AG20443 (cell line): ENCODE results near the gene FMNL2.
A peak's percentile ranks its signal among the peaks of the same experiment; 100 is the strongest.
"Not testable (repeated sequence)": the region's sequence is repeated elsewhere in the genome, so short reads cannot be mapped to it uniquely, and the experiment has no call there.

ENCODE experiments used
- DNase-seq: peaks from one replicate; pipeline ENCODE4 v3.0.0; 2012; ENCODE audit warnings: low spot score, mixed read lengths

The FMNL2 gene

GRCh38 chr2:152493945-152494528, 159.1 kb downstream of the FMNL2 start:
- DNase-seq: no peak

- no peak for DNase-seq
These were observed 161.4 kb downstream of the FMNL2 start for GRCh38 chr2:152496371-152496770.

DNA sequence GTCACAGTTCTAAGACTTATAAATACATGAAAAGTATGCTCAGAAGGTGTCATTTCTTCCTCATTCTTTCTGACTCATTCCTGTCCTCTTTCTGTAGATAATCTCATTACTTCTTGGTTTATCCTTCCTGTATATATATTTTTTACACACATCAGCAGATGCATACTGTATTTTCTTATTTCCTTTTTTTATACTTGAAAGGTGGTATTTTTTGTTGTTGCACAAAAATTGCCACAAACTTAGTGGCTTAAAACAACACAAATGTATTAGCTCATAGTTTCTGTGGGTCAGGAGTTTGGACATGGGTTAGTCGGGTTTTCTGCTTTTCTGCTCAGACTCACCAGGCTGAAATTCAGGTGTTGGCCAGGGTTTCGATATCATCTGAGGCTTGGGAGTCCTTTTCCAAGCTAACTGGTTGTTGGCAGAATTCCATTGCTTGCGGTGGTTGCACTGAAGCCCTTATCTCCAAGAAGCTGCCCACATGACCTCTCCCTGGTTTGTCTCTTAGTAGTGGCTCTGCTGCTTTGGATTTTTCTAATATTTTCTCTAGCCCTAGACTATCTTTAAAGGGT, 162.6 kb downstream of the FMNL2 start:
- DNase-seq: no peak

DNA sequence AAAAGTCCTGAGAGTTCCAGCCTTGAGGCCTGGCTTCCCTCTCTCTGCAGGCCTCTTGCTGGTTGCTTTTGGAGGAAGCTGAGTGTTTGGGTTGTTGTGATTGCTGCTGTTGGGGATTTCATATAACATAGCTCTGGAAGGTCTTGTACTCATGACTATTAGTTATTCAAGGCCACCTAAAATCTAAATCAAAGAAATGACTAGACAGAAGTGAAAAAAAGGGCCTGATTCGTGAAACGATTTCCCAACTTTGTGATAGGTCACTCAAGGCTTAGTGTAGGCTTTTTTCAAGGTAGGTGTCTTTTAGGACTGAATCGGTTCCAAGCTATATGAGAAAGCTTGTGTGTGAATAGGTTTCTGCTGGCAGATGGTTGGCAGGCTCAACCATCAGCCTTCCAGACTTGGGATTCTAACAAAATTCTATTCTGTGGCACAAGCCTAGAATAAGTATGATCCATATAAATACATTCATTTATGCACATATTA, 164.4 kb downstream of the FMNL2 start:
- DNase-seq: no peak

DNA sequence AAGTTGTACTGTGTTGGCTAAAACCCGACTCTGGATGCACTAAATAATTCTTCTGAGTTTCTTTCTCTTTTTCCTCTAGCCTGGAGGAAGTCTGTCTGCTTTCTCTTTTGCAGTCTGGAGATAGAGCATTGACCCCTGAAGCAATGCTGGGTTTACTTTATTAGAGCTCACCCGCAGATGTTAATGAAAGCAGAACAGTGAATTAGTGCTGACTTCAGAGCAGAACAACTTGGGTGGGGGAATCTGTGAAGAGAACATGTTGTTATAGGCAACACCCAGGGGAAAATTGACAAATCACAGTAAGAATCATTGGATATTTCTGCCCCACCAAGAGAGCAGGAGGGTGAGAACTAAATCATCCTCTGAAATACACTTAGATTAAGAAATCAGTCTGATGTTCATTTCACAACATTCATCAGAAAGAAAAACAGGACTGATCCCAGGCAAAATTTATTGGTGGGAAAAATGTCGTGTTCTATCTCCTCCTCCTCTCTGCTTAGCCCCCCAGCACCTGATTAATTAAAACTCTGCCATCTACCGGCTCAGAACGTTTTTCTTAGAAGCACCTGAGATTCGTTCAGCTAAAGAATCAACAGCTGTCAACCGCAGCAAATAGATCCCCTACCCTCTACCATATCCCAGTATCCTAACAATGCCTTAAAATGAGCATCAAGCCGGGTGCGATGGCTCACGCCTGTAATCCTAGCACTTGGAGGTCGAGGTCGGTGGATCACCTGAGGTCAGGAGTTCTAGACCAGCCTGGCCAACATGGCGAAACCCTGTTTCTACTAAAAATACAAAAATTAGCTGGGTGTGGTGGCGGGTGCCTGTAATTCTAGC, 165.1 kb downstream of the FMNL2 start:
- DNase-seq: peak; percentile 21

DNA sequence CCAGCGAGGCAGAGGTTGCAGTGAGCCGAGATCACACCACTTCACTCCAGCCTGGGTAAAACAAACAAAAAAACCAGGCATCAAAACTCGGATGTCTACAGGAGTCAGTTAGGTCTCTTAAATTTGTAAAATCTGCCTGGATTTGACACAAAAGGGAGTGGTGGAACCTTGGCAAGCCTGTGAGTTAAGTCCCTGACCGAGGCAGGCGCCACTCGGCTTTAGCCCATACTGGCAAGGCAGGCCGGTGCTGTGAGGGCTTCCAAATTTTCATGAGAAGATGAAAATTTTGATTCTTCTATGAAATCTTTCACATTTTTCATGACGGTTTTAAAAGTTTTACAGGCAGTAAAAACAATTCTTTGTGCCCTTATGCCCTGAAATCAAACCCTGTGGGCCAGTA, 165.8 kb downstream of the FMNL2 start:
- DNase-seq: no peak

- DNase-seq: no peak
These were observed 166.7 kb downstream of the FMNL2 start for GRCh38 chr2:152501666-152502065.

DNA sequence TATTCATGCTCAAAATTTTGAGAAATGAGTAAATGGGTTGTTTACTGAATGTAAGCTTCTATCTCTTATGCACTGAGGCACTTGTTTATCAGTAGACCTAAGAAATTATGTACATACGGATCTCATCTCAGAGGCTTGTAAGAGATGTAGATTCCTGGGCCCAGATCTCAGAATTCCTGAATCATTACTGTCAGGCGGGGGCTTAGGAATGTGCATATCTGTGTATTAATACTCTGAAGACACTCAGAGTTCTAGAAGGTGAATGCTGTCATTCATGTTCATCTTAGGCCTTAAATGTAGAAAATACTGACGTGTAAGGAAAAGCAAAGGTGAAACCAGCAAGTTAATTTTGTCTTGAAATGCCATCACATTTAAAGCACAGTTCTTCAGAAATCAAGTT, 169.6 kb downstream of the FMNL2 start:
- no peak for DNase-seq

DNA sequence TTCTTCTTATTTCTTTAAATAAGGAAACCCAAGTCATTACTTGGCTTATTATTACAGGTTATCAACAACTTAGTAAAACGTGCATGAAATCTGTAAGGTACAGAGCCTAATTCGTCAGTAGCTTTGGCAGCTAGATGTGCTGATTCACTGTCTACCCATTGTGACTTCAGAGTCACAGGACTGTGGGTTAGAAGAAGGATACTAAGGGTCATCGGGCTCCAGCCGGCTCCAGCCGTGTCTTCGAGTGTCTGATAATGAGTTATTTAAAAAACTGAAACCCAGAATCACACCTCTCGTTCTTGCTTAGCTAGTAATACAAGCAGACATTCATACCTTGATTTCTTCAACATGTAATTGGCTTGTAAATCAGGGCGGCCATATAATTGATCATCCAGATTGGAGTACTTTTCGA, 170.5 kb downstream of the FMNL2 start:
- peak; percentile 20 for DNase-seq

DNA sequence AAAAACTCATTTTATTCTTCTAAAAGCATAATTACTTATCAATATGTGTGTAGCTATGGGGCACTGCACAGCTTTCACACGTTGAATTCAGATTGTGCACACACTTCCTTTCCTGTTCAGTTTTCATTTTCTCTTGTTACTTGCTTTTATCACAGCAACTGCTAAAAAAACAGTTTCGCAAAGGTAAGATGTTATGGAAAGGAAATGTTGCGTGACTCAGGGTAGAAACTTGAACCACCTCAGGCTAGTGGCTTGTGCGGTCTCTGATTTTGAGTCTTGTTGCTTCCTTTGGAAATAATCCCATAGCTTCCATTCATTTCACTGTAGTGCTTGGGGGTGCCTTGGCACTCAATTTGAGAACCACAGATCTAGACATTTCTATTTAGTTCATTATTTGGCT, 171.9 kb downstream of the FMNL2 start:
- no peak for DNase-seq

GRCh38 chr2:152507907-152508306, 172.9 kb downstream of the FMNL2 start:
- no peak for DNase-seq

DNA sequence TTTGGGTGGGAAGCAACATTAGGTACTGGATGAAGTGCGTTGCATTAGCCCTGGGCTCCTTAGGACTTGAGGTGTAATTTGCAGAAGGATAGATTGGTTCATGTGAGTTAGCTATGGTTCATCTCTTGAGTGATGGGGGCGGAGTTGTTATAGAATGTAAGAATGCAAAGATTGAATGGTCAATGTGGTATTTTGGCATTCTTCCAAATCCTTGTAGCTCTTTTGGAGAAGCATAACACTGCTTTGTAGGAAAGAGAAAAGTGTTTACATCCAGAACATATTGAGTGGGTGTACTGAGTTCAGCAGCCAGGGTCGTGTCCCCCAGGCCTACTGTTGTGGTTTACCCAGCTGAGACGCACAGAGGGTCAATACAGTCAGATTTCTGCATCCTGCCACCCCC, 173.5 kb downstream of the FMNL2 start:
- no peak for DNase-seq

GRCh38 chr2:152509772-152510491, 175.0 kb downstream of the FMNL2 start:
- no peak for DNase-seq

DNA sequence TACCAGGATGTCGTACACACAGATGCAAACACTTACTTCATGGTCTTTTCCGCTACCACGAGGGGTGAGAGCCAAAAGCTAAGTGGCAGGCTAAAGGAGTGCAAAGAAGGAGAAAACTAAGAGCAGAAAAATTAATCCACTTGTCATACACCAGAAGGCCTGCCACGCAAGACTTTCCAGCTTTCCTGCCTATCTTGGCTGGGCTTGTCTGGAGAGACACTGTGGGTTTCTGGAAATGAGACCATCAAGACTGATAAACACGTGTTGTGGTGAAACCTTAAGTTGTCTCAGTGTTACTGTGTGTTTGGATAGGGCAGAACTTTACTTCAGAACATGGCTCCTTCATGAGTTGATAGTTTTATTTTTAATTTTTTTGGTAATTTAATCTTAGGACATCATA, 175.6 kb downstream of the FMNL2 start:
- DNase-seq: no peak

- DNase-seq: no peak
These were observed 177.0 kb downstream of the FMNL2 start for GRCh38 chr2:152511981-152512380.

DNA sequence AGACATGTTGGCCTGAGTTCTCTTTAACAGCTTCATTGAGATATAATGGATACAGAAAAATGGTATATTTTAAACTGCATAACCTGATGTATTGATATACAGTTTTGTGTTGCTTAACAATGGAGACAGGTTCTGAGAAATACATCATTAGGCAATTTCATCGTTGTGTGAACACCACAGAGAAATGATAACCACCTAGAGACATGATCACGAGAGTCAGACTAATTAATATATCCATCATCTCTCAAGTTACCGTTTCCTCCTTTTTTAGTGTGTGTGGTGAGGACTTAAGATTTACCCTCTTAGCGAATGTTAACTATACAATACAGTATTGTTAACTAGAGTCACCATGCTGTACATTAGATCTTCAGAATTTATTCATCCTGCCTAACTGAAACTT, 178.1 kb downstream of the FMNL2 start:
- no peak for DNase-seq

DNA sequence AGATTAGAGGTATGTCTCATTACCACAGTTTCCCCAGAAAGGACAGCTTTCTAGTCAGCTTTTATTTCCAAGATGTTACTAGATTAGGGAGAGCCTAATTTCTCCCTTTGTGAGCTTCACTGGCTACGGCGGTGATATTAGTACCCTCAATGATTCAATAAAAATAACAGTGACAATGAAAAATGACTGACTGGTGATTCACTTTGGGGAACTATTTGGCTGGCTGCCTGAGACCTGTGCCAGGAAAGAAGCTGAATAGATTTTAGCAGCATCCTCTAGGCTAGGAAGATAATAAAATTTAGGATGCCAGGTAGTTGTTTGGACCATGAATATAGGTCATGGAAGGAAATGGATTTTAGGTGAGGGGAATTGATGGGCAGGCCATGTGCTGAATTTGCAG, 178.7 kb downstream of the FMNL2 start:
- DNase-seq: peak; percentile 28

DNA sequence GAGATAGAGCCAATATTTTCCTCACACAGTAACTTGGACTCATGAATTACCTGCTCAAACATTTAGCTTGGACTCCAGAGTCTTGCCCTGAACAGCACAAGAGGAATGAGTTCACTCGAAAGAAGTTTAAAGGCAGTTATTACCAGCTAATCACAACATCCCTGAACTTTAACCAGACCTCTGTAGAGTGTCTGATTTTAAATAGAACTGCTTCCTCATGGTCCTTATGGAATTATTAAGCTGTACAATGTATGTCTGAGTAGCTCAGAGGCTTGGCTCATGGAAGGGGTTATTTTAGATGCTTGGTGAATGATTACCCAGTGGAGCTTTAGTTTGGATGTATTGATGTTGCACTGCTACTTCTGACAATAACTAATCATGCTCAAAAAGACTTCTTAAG, 183.1 kb downstream of the FMNL2 start:
- DNase-seq: no peak

DNA sequence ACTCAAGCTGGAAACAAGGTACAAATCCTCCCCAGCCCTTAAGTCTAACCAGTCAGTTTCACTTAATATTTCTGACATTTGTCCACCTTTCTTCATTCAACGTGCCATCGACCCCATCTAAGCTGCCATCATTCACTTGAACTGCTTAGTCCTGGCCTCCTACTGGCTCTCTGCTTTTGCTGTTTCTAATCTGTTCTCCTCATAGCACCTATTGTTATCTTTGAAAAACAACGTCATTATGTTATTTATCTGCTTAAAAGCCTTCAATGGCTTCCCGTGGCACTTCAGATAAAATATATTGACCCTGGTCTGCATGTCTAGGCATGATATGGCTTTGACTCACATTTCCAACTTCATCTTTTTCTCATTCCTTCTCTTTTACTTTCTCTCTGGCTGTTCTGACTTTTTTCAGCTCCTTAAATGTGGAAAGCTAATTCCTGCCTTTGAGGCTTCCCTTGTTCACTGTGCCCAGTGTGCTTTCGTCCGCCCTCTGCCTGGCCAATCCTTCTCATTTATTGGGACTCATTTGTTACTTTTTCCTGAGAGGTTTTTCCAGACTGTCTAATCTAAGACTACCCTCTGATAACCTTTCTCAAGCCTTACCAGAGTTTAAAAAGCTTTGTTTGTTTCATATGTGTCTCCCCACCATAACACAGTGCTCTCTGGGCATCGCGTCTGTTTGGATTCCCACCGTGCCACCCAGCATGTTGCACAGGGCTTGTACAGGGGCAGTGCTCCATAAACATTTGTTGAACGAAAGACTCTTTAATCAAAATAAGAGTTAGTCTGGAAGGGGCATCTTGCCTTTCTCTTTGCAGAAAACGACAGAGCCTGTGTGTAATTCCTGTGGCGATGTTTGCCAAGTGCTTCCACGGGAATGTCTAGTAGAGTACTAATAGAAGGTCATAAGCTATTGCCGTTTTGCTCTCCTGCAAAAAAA, 183.9 kb downstream of the FMNL2 start:
- no peak for DNase-seq

DNA sequence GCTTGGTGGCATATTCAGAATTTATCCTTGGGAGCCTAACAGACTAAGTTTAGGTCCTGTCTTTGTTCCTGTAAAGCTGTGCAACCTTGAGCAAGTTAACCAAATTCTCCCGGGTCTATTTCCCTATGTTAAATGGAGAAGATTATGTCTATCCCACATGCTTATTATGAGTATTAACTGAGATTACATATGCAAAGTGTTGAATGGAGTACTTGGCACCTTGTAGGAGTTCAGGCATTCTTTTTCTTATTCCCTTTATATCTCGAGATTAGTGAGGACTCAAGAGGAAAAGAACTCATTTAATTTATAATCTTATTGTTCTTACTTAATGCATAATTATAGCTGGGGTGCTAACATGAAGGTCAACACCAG, 184.6 kb downstream of the FMNL2 start:
- no peak for DNase-seq

DNA sequence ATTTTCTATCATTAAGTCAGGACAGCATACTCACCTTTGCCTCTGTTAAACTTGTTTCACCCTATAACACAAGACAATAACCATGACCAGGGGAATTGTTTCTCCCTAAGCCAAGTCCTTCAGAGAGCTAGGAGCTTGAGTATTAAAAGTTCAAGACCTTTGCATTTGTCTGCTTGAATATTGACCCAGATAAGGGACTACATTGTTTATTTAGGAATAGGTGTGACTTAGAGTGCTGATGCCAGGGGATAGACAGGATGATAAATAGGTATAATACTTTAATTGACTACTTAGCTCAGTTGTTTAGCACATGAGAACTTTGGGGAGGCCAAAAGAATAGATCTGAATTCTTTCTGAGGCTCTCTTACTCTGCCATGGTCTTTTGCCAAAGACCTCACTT, 185.8 kb downstream of the FMNL2 start:
- no peak for DNase-seq

DNA sequence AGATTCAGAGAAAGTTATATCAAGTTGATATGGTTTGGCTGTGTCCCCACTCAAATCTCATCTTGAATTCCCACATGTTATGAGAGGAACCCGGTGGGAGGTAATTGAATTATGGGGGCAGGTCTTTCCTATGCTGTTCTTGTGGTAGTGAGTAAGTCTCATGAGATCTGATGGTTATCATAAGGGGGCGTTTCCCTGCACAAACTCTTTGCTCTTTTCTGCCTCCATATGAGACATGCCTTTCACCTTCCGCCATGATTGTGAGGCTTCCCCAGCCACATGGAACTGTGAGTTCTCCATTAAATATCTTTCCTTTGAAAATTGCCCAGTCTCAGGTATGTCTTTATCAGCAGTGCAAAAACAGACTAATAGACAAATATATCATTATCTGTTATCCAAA, 187.5 kb downstream of the FMNL2 start:
- not testable (repeated sequence) for DNase-seq
